ENCODE measurements around the gene HSPBAP1. TPM values are rescaled to one million over a fixed set of nuclear protein-coding genes. Genes with fewer than 3 reads are reported as not detected.
A peak's percentile ranks its signal among the peaks of the same experiment; 100 is the strongest.

The HSPBAP1 gene
- total RNA-seq = 10 to 100 TPM; 19.7 to 24.7 (median 23.4) TPM
- total RNA-seq (2013) = 31.1 TPM

GRCh38 chr3:122793568-122794416, at the start of gene HSPBAP1:
TSS of gene HSPBAP1 (minus strand) at chr3:122793831. CDS start at chr3:122793680, 151 bp downstream.
- peak within 1 kb of the TSS; percentile 96 for H3K27ac ChIP-seq (ENCODE audit: low read length)
- no peaks in the 10 kb centered on the region for H3K27me3 Mint-ChIP-seq (ENCODE audit: low read depth in 2 of 2)
- H3K4me3 ChIP-seq (ENCODE audit: low read length) = peak within 1 kb of the TSS; percentile 77
- H3K9me3 ChIP-seq (ENCODE audit: control insufficient read depth, insufficient read depth, low read length) = no peaks in the 10 kb centered on the region
- no peaks in the 10 kb centered on the region for H3K9me3 Mint-ChIP-seq
- H3K27me3 ChIP-seq (ENCODE audit: control insufficient read depth, insufficient read depth, low read length) = no peaks in the 10 kb centered on the region
- no peak for TF ChIP-seq CTCF (IDR thresholded peaks at IDR 0.05)
- peaks cover 20 to 25% of the 10 kb centered on the region in 2 donors for H3K4me1 Mint-ChIP-seq
- no peaks in the 10 kb centered on the region for H3K36me3 ChIP-seq (ENCODE audit: control insufficient read depth, insufficient read depth, low read length)
- peak within 1 kb of the TSS; percentile 94 for H3K4me3 Mint-ChIP-seq
- ATAC-seq = peak; percentile 67 to 83 (median 78)
- no peaks in the 10 kb centered on the region for H3K36me3 Mint-ChIP-seq
- DNase-seq = peak; percentile 92 to 95
- intact Hi-C loops (cut with micrococcal nuclease) = loop anchor here (2.0 to 10.0 kb wide), 5 partner anchors 231 to 1045 kb away; partner anchors contain the start of genes DTX3L, EAF2, GOLGB1 and IQCB1
- under 1% methylated on average over 43 of the region's 46 CpGs for WGBS (ENCODE audit: insufficient coverage)
- peaks cover 21% of the 10 kb centered on the region for H3K4me1 ChIP-seq (ENCODE audit: control insufficient read depth, insufficient read depth, low read length)
- no peak within 1 kb of the TSS for H3K27ac Mint-ChIP-seq

DNA sequence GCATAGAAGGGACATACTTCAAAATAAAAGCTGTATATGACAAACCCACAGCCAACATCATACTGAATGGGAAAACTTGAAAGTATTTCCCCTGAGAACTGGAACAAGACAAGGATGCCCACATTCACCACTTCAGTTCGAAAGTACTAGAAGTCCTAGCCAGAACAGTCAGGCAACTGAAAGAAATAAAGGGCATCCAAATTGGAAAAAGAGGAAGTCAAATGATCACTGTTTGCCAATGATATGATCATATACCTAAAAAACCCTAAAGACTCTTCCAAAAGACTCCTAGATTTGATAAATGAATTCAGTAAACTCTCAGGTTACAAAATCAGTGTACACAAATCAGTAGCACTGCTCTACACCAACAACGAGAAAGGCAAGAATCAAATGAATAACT, 42.0 kb upstream of the HSPBAP1 start:
- Histone ChIP-seq H3K4me3 (ENCODE audit: low read length) (no peak overlapping the region), H3K9me3 (ENCODE audit: control insufficient read depth, insufficient read depth, low read length) (no peaks in the 10 kb centered on the region), H3K36me3 (ENCODE audit: control insufficient read depth, insufficient read depth, low read length) (peaks cover 5% of the 10 kb centered on the region), H3K4me1 (ENCODE audit: control insufficient read depth, insufficient read depth, low read length) (no peaks in the 10 kb centered on the region), H3K27ac (ENCODE audit: low read length) (no peak overlapping the region), H3K27me3 (ENCODE audit: control insufficient read depth, insufficient read depth, low read length) (no peaks in the 10 kb centered on the region)
- intact Hi-C loops (cut with micrococcal nuclease) = no loop called here
- Mint-ChIP-seq H3K27me3 (ENCODE audit: low read depth in 2 of 2) (no peaks in the 10 kb centered on the region), H3K4me1 (no peaks in the 10 kb centered on the region), H3K36me3 (peaks cover 15% of the 10 kb centered on the region), H3K27ac (no peak overlapping the region), H3K9me3 (no peaks in the 10 kb centered on the region), H3K4me3 (no peak overlapping the region)
- TF ChIP-seq CTCF (IDR thresholded peaks at IDR 0.05) = no peak
- no peak for ATAC-seq
- 91% methylated on average over 2 of the region's 2 CpGs for WGBS (ENCODE audit: insufficient coverage)
- DNase-seq = no peak

GRCh38 chr3:122828281-122828680, 34.6 kb upstream of the HSPBAP1 start:
- Mint-ChIP-seq H3K4me3 (no peak overlapping the region), H3K4me1 (peaks cover 0 to 5% of the 10 kb centered on the region in 2 donors), H3K27me3 (ENCODE audit: low read depth in 2 of 2) (no peaks in the 10 kb centered on the region), H3K9me3 (no peaks in the 10 kb centered on the region), H3K36me3 (peaks cover 10% of the 10 kb centered on the region), H3K27ac (no peak overlapping the region)
- H3K27me3 ChIP-seq (ENCODE audit: control insufficient read depth, insufficient read depth, low read length) = no peaks in the 10 kb centered on the region
- no peaks in the 10 kb centered on the region for H3K9me3 ChIP-seq (ENCODE audit: control insufficient read depth, insufficient read depth, low read length)
- H3K4me1 ChIP-seq (ENCODE audit: control insufficient read depth, insufficient read depth, low read length) = no peaks in the 10 kb centered on the region
- WGBS (ENCODE audit: insufficient coverage) = 97% methylated on average over 4 of the region's 4 CpGs
- no peak for DNase-seq
- no peak overlapping the region for H3K27ac ChIP-seq (ENCODE audit: low read length)
- no peak for TF ChIP-seq CTCF (IDR thresholded peaks at IDR 0.05)
- peaks cover 6% of the 10 kb centered on the region for H3K36me3 ChIP-seq (ENCODE audit: control insufficient read depth, insufficient read depth, low read length)
- intact Hi-C loops (cut with micrococcal nuclease) = no loop called here
- no peak overlapping the region for H3K4me3 ChIP-seq (ENCODE audit: low read length)
- no peak for ATAC-seq
